WTC11 (cell line): ENCODE data around the gene ACP3. TPM values are rescaled to one million over a fixed set of nuclear protein-coding genes. Genes with fewer than 3 reads are reported as not detected.

Source experiments
- ATAC-seq: fragments of 200-7000 bp; cut with Tn5 transposase; 2 replicates; pipeline ENCODE4 v1.10.0; 2021; ENCODE audit warnings: mild to moderate bottlenecking, moderate library complexity
- CTCF ChIA-PET: fragments of 300-600 bp; sonication (Branson Sonifier 250); formaldehyde crosslinking; loops from one replicate; lab custom pipeline; 2021; ENCODE audit warnings: antibody characterized with exemption; lab: Charles Lee
- POLR2A ChIA-PET: fragments of 350-600 bp; sonication (Branson Sonifier 250); formaldehyde crosslinking; loops from one replicate; lab custom pipeline; 2021; ENCODE audit warnings: antibody characterized with exemption; lab: Charles Lee
- DNase-seq: peaks from one replicate; pipeline ENCODE4 v3.0.0; 2021; ENCODE audit warnings: low spot score
- H3K27ac Mint-ChIP-seq: 2 replicates; pipeline ENCODE4 v1.8.0; 2021; ENCODE audit warnings: mixed read lengths
- H3K27me3 Mint-ChIP-seq: 2 replicates; pipeline ENCODE4 v1.8.0; 2021; ENCODE audit warnings: low read depth, mild to moderate bottlenecking, moderate library complexity, mixed read lengths
- H3K36me3 Mint-ChIP-seq: 2 replicates; pipeline ENCODE4 v1.8.0; 2021; ENCODE audit warnings: mixed read lengths
- H3K4me1 Mint-ChIP-seq: 2 replicates; pipeline ENCODE4 v1.8.0; 2022; ENCODE audit warnings: mixed read lengths
- H3K4me3 Mint-ChIP-seq: 2 replicates; pipeline ENCODE4 v1.8.0; 2021; ENCODE audit warnings: mild to moderate bottlenecking, moderate library complexity, mixed read lengths
- H3K9me3 Mint-ChIP-seq: 2 replicates; pipeline ENCODE4 v1.8.0; 2021; ENCODE audit warnings: mixed read lengths
- CREB1 ChIP-seq: sonication (generic); formaldehyde crosslinking; IDR thresholded peaks from 2 replicates; pipeline ENCODE4 v1.8.0; 2023; ENCODE audit warnings: mild to moderate bottlenecking, missing genetic modification reagents
- CREM ChIP-seq: sonication (generic); formaldehyde crosslinking; IDR thresholded peaks from 2 replicates; pipeline ENCODE4 v1.8.1; 2022; ENCODE audit warnings: mild to moderate bottlenecking, missing genetic modification reagents, moderate library complexity
- ELF4 ChIP-seq: sonication (generic); formaldehyde crosslinking; IDR thresholded peaks from 2 replicates; pipeline ENCODE4 v1.8.1; 2022; ENCODE audit warnings: low read depth, mild to moderate bottlenecking, moderate library complexity, missing genetic modification reagents
- EMX1 ChIP-seq: fragments of 250-450 bp; sonication (Bioruptor Pico); IDR thresholded peaks from 2 replicates; pipeline ENCODE4 v1.8.0; 2021; ENCODE audit warnings: mild to moderate bottlenecking
- JUN ChIP-seq: sonication (generic); formaldehyde crosslinking; IDR thresholded peaks from 2 replicates; pipeline ENCODE4 v1.8.0; 2023; ENCODE audit warnings: mild to moderate bottlenecking, missing genetic modification reagents
- KAT7 ChIP-seq: sonication (generic); formaldehyde crosslinking; IDR thresholded peaks from 2 replicates; pipeline ENCODE4 v1.8.1; 2023; ENCODE audit warnings: missing genetic modification reagents, mild to moderate bottlenecking, borderline replicate concordance
- MXD4 ChIP-seq: fragments of 250-450 bp; sonication (Bioruptor Pico); IDR thresholded peaks from 2 replicates; pipeline ENCODE4 v1.8.0; 2021; ENCODE audit warnings: mild to moderate bottlenecking, moderate library complexity, borderline replicate concordance
- OVOL2 ChIP-seq: fragments of 250-450 bp; sonication (Bioruptor Pico); IDR thresholded peaks from 2 replicates; pipeline ENCODE4 v1.9.0; 2021; ENCODE audit warnings: mild to moderate bottlenecking, borderline replicate concordance
- RELA ChIP-seq: sonication (generic); formaldehyde crosslinking; IDR thresholded peaks from 2 replicates; pipeline ENCODE4 v1.8.1; 2022; ENCODE audit warnings: missing genetic modification reagents, mild to moderate bottlenecking, borderline replicate concordance
- RORB ChIP-seq: fragments of 250-450 bp; sonication (Bioruptor Pico); IDR thresholded peaks from 2 replicates; pipeline ENCODE4 v1.9.0; 2021; ENCODE audit warnings: mild to moderate bottlenecking
- SMAD3 ChIP-seq: sonication (generic); formaldehyde crosslinking; IDR thresholded peaks from 2 replicates; pipeline ENCODE4 v1.8.0; 2022; ENCODE audit warnings: missing genetic modification reagents, mild to moderate bottlenecking, borderline replicate concordance
- ZNF121 ChIP-seq: sonication (generic); formaldehyde crosslinking; IDR thresholded peaks from 2 replicates; pipeline ENCODE4 v1.8.0; 2023; ENCODE audit warnings: missing genetic modification reagents
- ZNF416 ChIP-seq: fragments of 250-450 bp; sonication (Bioruptor Pico); IDR thresholded peaks from 2 replicates; pipeline ENCODE4 v1.9.0; 2021; ENCODE audit warnings: mild to moderate bottlenecking, inconsistent platforms
- ZNF423 ChIP-seq: fragments of 250-450 bp; sonication (Bioruptor Pico); IDR thresholded peaks from 2 replicates; pipeline ENCODE4 v2.1.2; 2022; ENCODE audit warnings: mild to moderate bottlenecking, moderate library complexity
- total RNA-seq: library from RNA; stranded (reverse); gene quantifications from 3 replicates; pipeline ENCODE4 v1.2.3, GENCODE V29; 2021
- TF ChIP-seq, protein P1 (sequence below): sonication (generic); formaldehyde crosslinking; IDR thresholded peaks from 2 replicates; pipeline ENCODE4 v1.8.1; 2023; ENCODE audit warnings: mild to moderate bottlenecking, missing genetic modification reagents
- TF ChIP-seq, protein P2 (sequence below): sonication (generic); formaldehyde crosslinking; IDR thresholded peaks from 2 replicates; pipeline ENCODE4 v1.8.0; 2022; ENCODE audit warnings: missing genetic modification reagents
- TF ChIP-seq, protein P3 (sequence below): sonication (generic); formaldehyde crosslinking; IDR thresholded peaks from 2 replicates; pipeline ENCODE4 v1.8.1; 2022; ENCODE audit warnings: low read depth, mild to moderate bottlenecking, moderate library complexity, missing genetic modification reagents, borderline replicate concordance
- TF ChIP-seq, protein P4 (sequence below): sonication (generic); formaldehyde crosslinking; IDR thresholded peaks from 2 replicates; pipeline ENCODE4 v1.8.1; 2022; ENCODE audit warnings: low read depth, missing genetic modification reagents, borderline replicate concordance
- TF ChIP-seq, protein P5 (sequence below): fragments of 250-450 bp; sonication (Bioruptor Pico); IDR thresholded peaks from 2 replicates; pipeline ENCODE4 v1.9.0; 2021; ENCODE audit warnings: mild to moderate bottlenecking
- TF ChIP-seq, protein P6 (sequence below): sonication (generic); formaldehyde crosslinking; IDR thresholded peaks from 2 replicates; pipeline ENCODE4 v1.8.0; 2022; ENCODE audit warnings: mild to moderate bottlenecking, missing genetic modification reagents
- TF ChIP-seq, protein P7 (sequence below): sonication (generic); formaldehyde crosslinking; IDR thresholded peaks from 2 replicates; pipeline ENCODE4 v1.8.0; 2022; ENCODE audit warnings: mild to moderate bottlenecking, missing genetic modification reagents

Gene ACP3
- total RNA-seq, 1 experiment from 2014 or later: 2.5 TPM

DNA sequence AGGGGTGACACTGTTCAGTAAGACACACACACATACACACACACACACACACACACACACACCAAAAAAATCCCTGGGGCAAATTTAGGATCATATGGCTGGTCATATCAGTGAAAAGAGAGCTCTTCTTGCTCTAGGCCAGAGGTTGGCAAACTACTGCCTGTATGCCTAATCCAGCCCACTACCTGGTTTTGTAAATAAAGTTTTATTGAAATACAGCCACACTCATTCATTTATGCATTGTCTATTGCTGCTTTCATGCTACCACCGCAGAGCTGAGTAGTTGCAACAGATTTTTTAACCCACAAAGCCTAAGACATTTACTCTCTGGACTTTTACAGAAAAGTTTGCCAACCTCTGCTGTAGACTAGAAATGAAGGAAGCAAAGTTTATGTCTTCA is 30.6 kb downstream of the ACP3 start:
- CTCF ChIA-PET: interaction anchor here (11.2 kb wide), 1 partner anchor 51 kb away, joined by 185 read pairs; no protein-coding TSS in a partner anchor
- DNase-seq: no peak
- no peaks in the 10 kb centered on the region for H3K27me3 Mint-ChIP-seq

DNA sequence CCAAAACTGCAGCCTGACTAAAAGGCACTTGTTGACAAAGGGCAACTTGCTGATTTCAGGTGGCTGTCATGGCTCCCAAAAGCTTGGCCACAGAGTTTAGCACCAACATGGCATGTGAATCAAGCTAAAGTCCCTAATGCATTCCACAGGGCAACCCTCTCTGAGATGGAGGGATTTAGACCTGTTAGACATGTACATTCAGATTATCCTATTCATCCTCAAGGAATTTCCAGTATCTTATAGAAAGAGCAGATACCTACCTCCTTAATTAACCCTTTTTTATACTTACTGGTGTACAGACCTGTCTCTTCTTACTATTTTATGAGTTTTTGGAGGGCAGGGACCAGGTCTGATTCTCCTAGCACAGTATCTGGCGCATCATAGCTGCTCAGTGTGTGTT is 31.3 kb downstream of the ACP3 start:
- POLR2A ChIA-PET: no interaction called here
- Mint-ChIP-seq H3K9me3 (no peaks in the 10 kb centered on the region), H3K27me3 (no peaks in the 10 kb centered on the region)

More for the DNA sequence above, 30.6 kb downstream of the ACP3 start:
- TF ChIP-seq ZNF121 (no peak), CREM (CRISPR knock-in tag) (no peak), JUN (CRISPR knock-in tag) (no peak), OVOL2 (CRISPR knock-in tag) (no peak), ZNF423 (CRISPR knock-in tag) (no peak), SMAD3 (CRISPR knock-in tag) (no peak), ZNF416 (no peak), RELA (CRISPR knock-in tag) (no peak), EMX1 (CRISPR knock-in tag) (no peak)
- TF ChIP-seq, protein P1, sequence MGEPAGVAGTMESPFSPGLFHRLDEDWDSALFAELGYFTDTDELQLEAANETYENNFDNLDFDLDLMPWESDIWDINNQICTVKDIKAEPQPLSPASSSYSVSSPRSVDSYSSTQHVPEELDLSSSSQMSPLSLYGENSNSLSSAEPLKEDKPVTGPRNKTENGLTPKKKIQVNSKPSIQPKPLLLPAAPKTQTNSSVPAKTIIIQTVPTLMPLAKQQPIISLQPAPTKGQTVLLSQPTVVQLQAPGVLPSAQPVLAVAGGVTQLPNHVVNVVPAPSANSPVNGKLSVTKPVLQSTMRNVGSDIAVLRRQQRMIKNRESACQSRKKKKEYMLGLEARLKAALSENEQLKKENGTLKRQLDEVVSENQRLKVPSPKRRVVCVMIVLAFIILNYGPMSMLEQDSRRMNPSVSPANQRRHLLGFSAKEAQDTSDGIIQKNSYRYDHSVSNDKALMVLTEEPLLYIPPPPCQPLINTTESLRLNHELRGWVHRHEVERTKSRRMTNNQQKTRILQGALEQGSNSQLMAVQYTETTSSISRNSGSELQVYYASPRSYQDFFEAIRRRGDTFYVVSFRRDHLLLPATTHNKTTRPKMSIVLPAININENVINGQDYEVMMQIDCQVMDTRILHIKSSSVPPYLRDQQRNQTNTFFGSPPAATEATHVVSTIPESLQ: no peak
- TF ChIP-seq, protein P2, sequence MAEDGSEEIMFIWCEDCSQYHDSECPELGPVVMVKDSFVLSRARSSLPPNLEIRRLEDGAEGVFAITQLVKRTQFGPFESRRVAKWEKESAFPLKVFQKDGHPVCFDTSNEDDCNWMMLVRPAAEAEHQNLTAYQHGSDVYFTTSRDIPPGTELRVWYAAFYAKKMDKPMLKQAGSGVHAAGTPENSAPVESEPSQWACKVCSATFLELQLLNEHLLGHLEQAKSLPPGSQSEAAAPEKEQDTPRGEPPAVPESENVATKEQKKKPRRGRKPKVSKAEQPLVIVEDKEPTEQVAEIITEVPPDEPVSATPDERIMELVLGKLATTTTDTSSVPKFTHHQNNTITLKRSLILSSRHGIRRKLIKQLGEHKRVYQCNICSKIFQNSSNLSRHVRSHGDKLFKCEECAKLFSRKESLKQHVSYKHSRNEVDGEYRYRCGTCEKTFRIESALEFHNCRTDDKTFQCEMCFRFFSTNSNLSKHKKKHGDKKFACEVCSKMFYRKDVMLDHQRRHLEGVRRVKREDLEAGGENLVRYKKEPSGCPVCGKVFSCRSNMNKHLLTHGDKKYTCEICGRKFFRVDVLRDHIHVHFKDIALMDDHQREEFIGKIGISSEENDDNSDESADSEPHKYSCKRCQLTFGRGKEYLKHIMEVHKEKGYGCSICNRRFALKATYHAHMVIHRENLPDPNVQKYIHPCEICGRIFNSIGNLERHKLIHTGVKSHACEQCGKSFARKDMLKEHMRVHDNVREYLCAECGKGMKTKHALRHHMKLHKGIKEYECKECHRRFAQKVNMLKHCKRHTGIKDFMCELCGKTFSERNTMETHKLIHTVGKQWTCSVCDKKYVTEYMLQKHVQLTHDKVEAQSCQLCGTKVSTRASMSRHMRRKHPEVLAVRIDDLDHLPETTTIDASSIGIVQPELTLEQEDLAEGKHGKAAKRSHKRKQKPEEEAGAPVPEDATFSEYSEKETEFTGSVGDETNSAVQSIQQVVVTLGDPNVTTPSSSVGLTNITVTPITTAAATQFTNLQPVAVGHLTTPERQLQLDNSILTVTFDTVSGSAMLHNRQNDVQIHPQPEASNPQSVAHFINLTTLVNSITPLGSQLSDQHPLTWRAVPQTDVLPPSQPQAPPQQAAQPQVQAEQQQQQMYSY (CRISPR knock-in tag): no peak
- TF ChIP-seq, protein P3, sequence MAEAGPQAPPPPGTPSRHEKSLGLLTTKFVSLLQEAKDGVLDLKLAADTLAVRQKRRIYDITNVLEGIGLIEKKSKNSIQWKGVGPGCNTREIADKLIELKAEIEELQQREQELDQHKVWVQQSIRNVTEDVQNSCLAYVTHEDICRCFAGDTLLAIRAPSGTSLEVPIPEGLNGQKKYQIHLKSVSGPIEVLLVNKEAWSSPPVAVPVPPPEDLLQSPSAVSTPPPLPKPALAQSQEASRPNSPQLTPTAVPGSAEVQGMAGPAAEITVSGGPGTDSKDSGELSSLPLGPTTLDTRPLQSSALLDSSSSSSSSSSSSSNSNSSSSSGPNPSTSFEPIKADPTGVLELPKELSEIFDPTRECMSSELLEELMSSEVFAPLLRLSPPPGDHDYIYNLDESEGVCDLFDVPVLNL: no peak
- TF ChIP-seq, protein P4, sequence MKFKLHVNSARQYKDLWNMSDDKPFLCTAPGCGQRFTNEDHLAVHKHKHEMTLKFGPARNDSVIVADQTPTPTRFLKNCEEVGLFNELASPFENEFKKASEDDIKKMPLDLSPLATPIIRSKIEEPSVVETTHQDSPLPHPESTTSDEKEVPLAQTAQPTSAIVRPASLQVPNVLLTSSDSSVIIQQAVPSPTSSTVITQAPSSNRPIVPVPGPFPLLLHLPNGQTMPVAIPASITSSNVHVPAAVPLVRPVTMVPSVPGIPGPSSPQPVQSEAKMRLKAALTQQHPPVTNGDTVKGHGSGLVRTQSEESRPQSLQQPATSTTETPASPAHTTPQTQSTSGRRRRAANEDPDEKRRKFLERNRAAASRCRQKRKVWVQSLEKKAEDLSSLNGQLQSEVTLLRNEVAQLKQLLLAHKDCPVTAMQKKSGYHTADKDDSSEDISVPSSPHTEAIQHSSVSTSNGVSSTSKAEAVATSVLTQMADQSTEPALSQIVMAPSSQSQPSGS: no peak
- TF ChIP-seq, protein P5, sequence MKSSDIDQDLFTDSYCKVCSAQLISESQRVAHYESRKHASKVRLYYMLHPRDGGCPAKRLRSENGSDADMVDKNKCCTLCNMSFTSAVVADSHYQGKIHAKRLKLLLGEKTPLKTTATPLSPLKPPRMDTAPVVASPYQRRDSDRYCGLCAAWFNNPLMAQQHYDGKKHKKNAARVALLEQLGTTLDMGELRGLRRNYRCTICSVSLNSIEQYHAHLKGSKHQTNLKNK (CRISPR knock-in tag): no peak
- TF ChIP-seq, protein P6, sequence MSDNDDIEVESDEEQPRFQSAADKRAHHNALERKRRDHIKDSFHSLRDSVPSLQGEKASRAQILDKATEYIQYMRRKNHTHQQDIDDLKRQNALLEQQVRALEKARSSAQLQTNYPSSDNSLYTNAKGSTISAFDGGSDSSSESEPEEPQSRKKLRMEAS (CRISPR knock-in tag): no peak
- TF ChIP-seq, all 79 proteins: peak for 0
- H3K4me1 Mint-ChIP-seq: peaks cover 31% of the 10 kb centered on the region
- no peak overlapping the region for H3K4me3 Mint-ChIP-seq
- no peaks in the 10 kb centered on the region for H3K9me3 Mint-ChIP-seq
- ATAC-seq: no peak
- POLR2A ChIA-PET: no interaction called here
- no peaks in the 10 kb centered on the region for H3K36me3 Mint-ChIP-seq
- H3K27ac Mint-ChIP-seq: no peak overlapping the region

More for the DNA sequence above, 31.3 kb downstream of the ACP3 start:
- TF ChIP-seq KAT7 (CRISPR knock-in tag) (no peak), RORB (CRISPR knock-in tag) (no peak), JUN (CRISPR knock-in tag) (no peak), MXD4 (CRISPR knock-in tag) (no peak), ELF4 (no peak), CREB1 (no peak)
- TF ChIP-seq, protein P6 (CRISPR knock-in tag): no peak
- TF ChIP-seq, protein P7, sequence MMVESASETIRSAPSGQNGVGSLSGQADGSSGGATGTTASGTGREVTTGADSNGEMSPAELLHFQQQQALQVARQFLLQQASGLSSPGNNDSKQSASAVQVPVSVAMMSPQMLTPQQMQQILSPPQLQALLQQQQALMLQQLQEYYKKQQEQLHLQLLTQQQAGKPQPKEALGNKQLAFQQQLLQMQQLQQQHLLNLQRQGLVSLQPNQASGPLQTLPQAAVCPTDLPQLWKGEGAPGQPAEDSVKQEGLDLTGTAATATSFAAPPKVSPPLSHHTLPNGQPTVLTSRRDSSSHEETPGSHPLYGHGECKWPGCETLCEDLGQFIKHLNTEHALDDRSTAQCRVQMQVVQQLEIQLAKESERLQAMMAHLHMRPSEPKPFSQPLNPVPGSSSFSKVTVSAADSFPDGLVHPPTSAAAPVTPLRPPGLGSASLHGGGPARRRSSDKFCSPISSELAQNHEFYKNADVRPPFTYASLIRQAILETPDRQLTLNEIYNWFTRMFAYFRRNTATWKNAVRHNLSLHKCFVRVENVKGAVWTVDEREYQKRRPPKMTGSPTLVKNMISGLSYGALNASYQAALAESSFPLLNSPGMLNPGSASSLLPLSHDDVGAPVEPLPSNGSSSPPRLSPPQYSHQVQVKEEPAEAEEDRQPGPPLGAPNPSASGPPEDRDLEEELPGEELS (CRISPR knock-in tag): no peak
- TF ChIP-seq, all 79 proteins: peak for 0
- DNase-seq (no peak), ATAC-seq (no peak)
- Mint-ChIP-seq H3K27ac (no peak overlapping the region), H3K36me3 (no peaks in the 10 kb centered on the region), H3K4me1 (peaks cover 29% of the 10 kb centered on the region), H3K4me3 (no peak overlapping the region)
- CTCF ChIA-PET: interaction anchor here (1.3 to 11.2 kb wide), 3 partner anchors 33 to 92 kb away, joined by 3 to 185 read pairs (median 10); no protein-coding TSS in a partner anchor
